Endometrial microvascular endothelial cells (primary cell): ENCODE data around the gene CAPN8. TPM values are rescaled to one million over a fixed set of nuclear protein-coding genes. Genes with fewer than 3 reads are reported as not detected.

Experiments used
- in situ Hi-C: cut with HindIII; loops from 2 replicates; pipeline ENCODE4 v1.10.0; 2017; ENCODE audit warnings: low sequenced_read_pairs, low pct_unique_long_range_greater_than_20kb; ENCODE audit errors: inconsistent ontology term
- total RNA-seq: library from RNA; depleted of rRNA; stranded (reverse); fragments of >200 nt; gene quantifications from one replicate; pipeline ENCODE4 v1.2.3, GENCODE V29; 2015; ENCODE audit errors: inconsistent ontology term

The CAPN8 gene
- total RNA-seq, 1 donor from 2014 or later: not detected

GRCh38 chr1:223514644-223515043 is 150.9 kb downstream of the CAPN8 start:
- in situ Hi-C loops: no loop called here

GRCh38 chr1:223513309-223513708 is 152.2 kb downstream of the CAPN8 start:
- in situ Hi-C loops: no loop called here

GRCh38 chr1:223512057-223512456 is 153.4 kb downstream of the CAPN8 start:
- in situ Hi-C loops: no loop called here

GRCh38 chr1:223508796-223509195 is 156.7 kb downstream of the CAPN8 start:
- in situ Hi-C loops: no loop called here

GRCh38 chr1:223504741-223505140 is 160.8 kb downstream of the CAPN8 start:
- in situ Hi-C loops: no loop called here

GRCh38 chr1:223503348-223503747 is 162.2 kb downstream of the CAPN8 start:
- in situ Hi-C loops: no loop called here

GRCh38 chr1:223500560-223501425 is 164.7 kb downstream of the CAPN8 start:
- in situ Hi-C loops: no loop called here

- in situ Hi-C loops: no loop called here
Measured at GRCh38 chr1:223496883-223497282, 168.6 kb downstream of the CAPN8 start.

- in situ Hi-C loops: no loop called here
Measured at GRCh38 chr1:223494926-223495645, 170.4 kb downstream of the CAPN8 start.

GRCh38 chr1:223492044-223492443 is 173.5 kb downstream of the CAPN8 start:
- in situ Hi-C loops: no loop called here

Other genes starting within 250 kb of the CAPN8 start
- 259 TPM for gene CAPN2, start 46.8 kb upstream of the CAPN8 start, total RNA-seq
- gene TP53BP2, start 180.2 kb upstream of the CAPN8 start, total RNA-seq: 15.3 TPM